Kidney epithelial cell (primary cell): ENCODE results near the gene FXYD4. TPM values are rescaled to one million over a fixed set of nuclear protein-coding genes. Genes with fewer than 3 reads are reported as not detected.

Source experiments
- DNase-seq: peaks from one replicate; pipeline ENCODE4 v3.0.0-alpha.2; 2010; ENCODE audit warnings: low read depth
- H3K27me3 ChIP-seq: 2 replicates; pipeline ENCODE4 v1.6.0; 2011; ENCODE audit warnings: low read length; ENCODE audit not compliant: control insufficient read depth, insufficient read depth
- H3K36me3 ChIP-seq: 2 replicates; pipeline ENCODE4 v1.5.1; 2011; ENCODE audit warnings: low read length; ENCODE audit not compliant: control insufficient read depth, insufficient read depth
- H3K4me3 ChIP-seq: 2 replicates; pipeline ENCODE4 v1.5.1; 2011; ENCODE audit warnings: low read depth, mild to moderate bottlenecking, control low read depth, low read length
- total RNA-seq: library from RNA; depleted of rRNA; stranded (reverse); fragments of >200 nt; gene quantifications from 2 replicates; pipeline ENCODE4 v1.2.3, GENCODE V29; 2015
- TF ChIP-seq, protein P1 (sequence below): IDR thresholded peaks from 2 replicates; pipeline ENCODE4 v1.5.1; 2011; ENCODE audit warnings: mild to moderate bottlenecking, moderate library complexity, low read length, control low read depth, inconsistent platforms; ENCODE audit not compliant: insufficient read depth, poor library complexity, severe bottlenecking

FXYD4 gene
- total RNA-seq, 1 donor from 2014 or later = not detected

DNA sequence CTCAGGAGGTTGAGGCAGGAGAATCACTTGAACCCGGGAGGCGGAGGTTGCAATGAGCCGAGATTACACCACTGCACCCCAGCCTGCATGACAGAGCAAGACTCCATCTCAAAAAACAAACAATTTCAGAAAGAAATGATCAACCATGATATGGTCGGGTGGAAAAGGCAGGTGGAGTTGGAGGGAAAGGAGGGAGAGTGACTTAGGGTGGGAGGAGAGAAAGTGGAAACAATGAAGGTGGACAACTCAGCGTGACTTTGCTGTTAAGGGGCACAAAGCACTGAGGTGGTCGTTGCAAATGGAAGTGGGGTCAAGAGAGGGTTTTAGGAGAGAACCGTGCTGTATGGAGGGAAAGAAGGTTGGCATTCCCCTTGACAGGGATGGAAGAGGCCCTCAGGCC, 30.0 kb upstream of the FXYD4 start:
- TF ChIP-seq, protein P1, sequence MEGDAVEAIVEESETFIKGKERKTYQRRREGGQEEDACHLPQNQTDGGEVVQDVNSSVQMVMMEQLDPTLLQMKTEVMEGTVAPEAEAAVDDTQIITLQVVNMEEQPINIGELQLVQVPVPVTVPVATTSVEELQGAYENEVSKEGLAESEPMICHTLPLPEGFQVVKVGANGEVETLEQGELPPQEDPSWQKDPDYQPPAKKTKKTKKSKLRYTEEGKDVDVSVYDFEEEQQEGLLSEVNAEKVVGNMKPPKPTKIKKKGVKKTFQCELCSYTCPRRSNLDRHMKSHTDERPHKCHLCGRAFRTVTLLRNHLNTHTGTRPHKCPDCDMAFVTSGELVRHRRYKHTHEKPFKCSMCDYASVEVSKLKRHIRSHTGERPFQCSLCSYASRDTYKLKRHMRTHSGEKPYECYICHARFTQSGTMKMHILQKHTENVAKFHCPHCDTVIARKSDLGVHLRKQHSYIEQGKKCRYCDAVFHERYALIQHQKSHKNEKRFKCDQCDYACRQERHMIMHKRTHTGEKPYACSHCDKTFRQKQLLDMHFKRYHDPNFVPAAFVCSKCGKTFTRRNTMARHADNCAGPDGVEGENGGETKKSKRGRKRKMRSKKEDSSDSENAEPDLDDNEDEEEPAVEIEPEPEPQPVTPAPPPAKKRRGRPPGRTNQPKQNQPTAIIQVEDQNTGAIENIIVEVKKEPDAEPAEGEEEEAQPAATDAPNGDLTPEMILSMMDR = no peak
- no peaks in the 10 kb centered on the region for H3K27me3 ChIP-seq
- H3K4me3 ChIP-seq = no peak overlapping the region
- no peaks in the 10 kb centered on the region for H3K36me3 ChIP-seq
- no peak for DNase-seq

DNA sequence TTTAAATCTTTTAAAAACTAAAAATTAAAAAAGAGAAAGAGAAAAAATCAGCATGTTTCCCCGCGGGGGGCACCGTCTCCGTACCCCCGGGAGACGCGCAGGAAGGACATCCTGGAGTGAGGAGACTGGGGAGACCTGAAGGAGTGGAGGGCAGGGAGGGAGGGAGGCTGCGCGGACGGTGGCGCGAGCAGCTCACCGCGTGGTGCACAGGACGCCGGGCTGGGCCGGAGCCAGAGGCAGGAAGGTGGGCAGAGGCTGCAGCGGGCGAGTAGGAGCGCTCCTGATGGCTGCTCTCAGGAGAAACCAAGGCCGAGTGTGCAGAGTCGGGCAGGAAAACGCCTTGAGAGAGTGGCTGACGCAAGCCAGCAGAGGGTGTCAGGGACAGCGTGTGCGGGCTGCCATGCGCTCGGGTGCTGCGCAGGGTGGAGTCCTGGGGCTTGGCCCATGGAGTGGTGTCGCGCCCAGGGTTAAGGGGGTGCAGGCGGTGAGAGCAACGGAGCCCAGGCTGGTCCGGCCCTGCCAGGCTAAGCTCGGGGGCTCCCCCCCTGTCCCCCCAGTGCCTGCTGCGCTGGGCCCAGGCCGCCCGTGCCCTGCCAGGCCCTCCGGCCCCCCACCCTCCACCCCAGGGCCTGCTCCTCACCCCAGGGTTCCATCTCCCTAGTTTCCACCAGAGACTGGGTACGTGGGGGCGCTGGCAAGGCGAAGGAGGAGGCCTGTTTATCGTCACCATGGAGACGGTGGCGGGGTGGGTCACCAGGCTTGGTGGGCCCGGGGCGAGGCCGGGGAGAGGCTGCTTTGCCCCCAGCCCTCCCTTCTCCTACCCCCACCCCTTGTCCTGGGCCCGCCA, 28.9 kb upstream of the FXYD4 start:
- Histone ChIP-seq H3K4me3 (no peak overlapping the region), H3K36me3 (no peaks in the 10 kb centered on the region), H3K27me3 (no peaks in the 10 kb centered on the region)
- TF ChIP-seq, protein P1 = no peak
- no peak for DNase-seq

DNA sequence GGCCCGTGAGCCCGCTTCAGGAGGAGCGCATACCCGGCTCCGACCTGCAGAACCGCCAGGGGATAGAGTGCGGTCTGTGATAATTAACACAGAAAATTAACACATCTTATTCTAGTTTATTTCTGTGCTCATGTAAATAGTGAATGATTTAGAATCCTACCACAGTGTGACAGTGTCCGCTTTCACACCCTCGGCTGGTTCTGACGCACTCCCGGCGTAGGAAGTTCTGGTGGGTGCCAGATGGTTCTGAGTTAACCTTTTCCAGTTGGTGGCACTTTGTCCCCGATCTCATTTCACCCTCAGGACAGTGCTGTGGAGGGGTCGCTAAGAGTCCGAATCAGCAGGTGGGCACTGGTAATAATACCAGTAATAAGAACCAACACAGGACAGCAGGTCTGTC, 28.3 kb upstream of the FXYD4 start:
- DNase-seq = no peak
- Histone ChIP-seq H3K36me3 (no peaks in the 10 kb centered on the region), H3K4me3 (no peak overlapping the region), H3K27me3 (no peaks in the 10 kb centered on the region)
- TF ChIP-seq, protein P1 = no peak

DNA sequence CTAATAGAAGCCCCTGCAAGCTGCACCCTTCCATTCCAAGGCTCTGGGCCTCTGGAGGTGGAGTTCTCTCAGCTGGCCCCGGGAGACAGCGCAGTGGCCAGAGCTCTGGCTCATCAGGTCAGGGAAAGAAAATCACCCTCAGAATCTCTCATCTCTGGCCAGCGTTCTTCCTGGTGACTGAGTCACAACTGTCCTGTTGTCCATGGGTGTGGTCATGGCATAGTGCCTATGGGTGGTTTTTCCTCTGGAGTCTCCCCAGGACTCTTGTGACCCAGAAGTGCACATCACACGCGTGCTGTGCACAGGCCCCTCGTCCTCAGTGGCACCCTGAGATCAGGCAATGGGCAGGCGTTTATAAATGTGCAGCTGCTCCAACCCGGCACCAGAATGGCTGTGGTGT, 27.4 kb upstream of the FXYD4 start:
- no peak for DNase-seq

DNA sequence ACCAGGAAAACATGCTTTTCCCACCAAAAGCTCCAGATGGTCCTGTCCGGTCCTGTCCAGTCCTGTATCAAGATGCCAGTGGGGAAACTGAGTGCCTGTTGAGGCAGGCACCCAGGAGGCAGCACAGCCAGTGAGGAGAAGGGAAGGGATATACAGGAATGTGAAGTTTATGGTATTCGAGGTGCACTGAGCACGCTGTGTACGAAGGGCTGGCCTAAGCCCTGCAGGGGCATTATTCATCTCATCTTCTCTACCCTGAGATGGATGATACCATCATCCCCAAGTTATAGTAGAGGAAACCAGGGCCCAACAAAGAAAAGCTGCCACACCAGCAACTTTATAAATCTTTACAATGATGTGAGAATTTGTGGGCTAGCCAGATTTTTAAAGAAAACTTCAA, 23.4 kb upstream of the FXYD4 start:
- H3K36me3 ChIP-seq = no peaks in the 10 kb centered on the region
- H3K27me3 ChIP-seq = peaks cover 16% of the 10 kb centered on the region
- DNase-seq = no peak
- TF ChIP-seq, protein P1 = no peak
- no peak overlapping the region for H3K4me3 ChIP-seq

More for the DNA sequence above, 27.4 kb upstream of the FXYD4 start:
- Histone ChIP-seq H3K4me3 (no peak overlapping the region), H3K27me3 (no peaks in the 10 kb centered on the region), H3K36me3 (no peaks in the 10 kb centered on the region)
- TF ChIP-seq, protein P1 = no peak
